Uterus (tissue), 2 donors: Measurements from ENCODE around the gene ERVH48-1.

Experiments
- CTCF ChIP-seq, 4 experiments: fragments of 200-600 bp in 2 of 4; fragments of 450-650 bp in 2 of 4; sonication (generic) in 2 of 4; IDR thresholded peaks; one replicate each; pipeline ENCODE4 v1.5.1; 2016 to 2019; ENCODE audit warnings: antibody characterized with exemption in 4 of 4, mild to moderate bottlenecking in 2 of 4, moderate library complexity in 1 of 4
- POLR2A ChIP-seq, 2 donors: fragments of 450-650 bp; IDR thresholded peaks; one replicate each; pipeline ENCODE4 v1.6.1; 2016; ENCODE audit warnings: antibody characterized with exemption in 2 of 2, mild to moderate bottlenecking in 1 of 2, moderate library complexity in 1 of 2

- peak in 1 of 4 experiments; percentile 35 for TF ChIP-seq CTCF (IDR thresholded peaks at IDR 0.05)
- no peak for TF ChIP-seq POLR2A (IDR thresholded peaks at IDR 0.05)
Measured at GRCh38 chr21:42973309-42973990, 48.0 kb upstream of the ERVH48-1 start.
